Glomerular visceral epithelial cell (primary cell): ENCODE results near the gene CLDN15.
"Not testable (repeated sequence)": the region's sequence is repeated elsewhere in the genome, so short reads cannot be mapped to it uniquely, and the experiment has no call there.

Experiments
- DNase-seq: peaks from one replicate; pipeline ENCODE4 v3.0.0-alpha.2; 2016; ENCODE audit errors: extremely low spot score

The CLDN15 gene

DNA sequence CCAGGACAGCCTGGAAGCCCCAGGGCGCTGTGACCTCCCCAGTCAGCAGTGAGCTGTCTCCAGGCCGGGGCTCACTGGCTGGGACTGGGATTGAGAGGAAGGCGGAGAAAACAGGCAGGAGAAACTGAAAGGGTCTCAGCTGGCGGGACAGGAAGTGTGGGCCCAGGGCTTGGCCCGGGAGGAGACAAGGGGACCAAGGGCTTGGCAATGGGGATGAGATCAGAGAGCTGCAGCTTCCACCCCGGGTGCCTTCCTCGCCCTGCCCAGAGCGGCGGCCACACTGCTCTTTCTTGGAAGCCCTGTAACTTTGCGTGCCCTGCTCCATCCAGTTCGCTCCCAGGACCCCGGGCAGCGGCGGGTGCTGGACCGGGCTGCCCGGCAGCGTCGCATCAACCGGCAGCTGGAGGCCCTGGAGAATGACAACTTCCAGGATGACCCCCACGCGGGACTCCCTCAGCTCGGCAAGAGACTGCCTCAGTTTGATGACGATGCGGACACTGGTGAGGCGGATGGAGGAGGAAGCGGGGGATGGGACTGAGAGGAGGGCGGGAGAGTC lies 15.2 kb downstream of the CLDN15 start:
- no peak for DNase-seq

DNA sequence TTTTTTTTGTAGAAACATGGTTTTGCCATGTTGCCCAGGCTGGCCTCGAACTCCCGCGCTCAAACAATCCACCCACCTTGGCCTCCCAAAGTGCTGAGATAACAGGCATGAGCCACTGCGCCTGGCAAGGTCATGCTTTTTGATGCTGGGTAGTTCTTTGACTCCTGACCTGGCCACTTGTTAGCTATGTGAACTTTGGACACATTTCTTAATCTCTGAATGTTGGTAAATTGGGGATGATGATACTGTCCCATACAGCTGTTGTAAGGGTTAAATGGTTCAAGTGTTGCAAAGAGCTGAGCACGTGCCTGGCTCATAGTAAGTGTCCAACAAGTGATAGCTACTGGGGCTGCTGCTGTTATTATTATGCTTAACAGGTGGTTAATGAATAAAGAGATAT lies 17.3 kb downstream of the CLDN15 start:
- no peak for DNase-seq

DNA sequence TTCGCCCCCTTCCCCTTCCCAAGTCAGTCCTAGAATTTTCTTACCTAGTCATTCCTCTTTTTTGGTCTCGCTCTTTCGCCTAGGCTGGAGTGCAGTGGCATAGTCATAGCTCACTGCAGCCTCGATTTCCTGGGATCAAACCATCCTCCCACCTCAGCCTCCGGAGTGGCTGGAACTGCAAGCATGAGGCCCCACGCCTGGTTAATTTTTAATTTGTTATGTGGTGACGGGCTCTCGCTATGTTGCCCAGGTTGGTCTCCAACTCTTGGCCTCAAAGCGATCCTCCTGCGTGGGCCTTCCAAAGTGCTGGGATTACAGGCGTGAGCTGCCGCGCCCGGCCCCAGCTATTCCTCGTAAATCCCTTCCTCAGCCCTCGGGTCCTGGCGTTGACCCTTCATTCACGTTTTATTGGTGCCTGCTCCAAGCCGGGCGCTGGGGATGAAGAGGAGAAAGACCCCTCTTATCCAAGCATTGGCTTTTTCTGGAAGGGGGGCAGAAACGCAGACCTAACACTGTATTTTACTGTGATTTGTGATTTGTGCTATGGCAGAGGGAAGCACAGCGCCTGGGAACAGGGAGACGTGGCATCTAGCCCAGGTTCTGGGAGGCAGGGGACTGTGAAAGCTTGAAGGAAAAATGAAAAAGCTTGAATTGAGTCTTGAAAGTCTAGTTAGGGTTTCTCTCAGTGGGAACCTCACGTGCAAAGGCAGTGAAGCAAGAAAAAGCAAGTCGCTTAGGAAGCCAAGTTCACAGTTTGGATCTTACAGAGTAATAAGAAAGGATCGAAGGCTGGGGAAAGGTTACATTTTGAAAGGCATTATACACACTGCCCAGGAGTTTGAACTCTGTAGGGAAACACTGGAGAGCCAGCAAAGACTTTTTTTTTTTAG lies 19.1 kb downstream of the CLDN15 start:
- DNase-seq, result no peak

DNA sequence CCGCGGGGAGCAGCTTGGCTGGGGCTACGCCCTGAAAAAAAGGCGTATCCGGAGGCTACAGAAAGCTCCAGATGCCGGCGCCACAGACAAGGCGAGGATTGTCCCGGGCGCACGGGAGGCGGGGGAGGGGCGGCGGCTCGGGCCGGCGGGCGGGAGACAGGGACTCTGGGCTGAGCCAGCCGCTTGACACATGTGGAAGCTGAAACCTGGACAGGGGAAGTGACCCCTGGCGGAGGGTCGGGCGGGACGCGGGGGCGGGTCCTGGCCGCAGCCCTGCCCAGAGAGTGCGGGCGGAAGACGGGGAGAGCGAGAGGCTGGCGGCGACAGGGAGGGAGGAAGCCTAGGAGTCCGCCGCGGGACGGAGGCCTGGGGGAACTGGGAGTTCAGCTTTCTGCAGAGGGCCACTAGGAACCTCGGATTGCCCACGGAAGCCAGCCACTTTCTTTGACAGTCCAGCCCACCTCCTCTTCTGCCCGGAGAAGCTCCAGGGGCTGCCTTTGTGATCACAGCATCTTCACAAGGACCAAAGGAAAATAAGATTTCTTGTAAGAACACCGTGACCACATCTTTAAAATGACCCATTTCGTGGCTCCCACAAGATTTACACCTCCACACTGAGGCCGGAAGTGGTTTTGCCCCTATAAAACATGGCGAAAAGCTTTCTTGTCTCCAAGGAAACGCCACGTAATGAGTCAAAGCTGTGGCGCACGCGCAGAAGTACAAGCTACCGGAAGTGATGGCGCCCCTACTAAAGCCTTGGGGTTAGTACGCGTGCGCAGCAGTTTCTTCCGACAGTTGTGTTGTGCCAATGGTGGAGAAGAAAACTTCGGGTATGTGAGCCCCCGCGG lies 20.0 kb downstream of the CLDN15 start, which contains the start of the genes PLOD3 and ZNHIT1:
Gene PLOD3 (minus strand): TSS at position 194 of the 848 bp plus-strand sequence. CDS start 307 bp downstream, outside the sequence.
Gene ZNHIT1 (plus strand): TSS at position 778 of the 848 bp plus-strand sequence. CDS start 31 bp downstream, at position 809.
- DNase-seq, result peak; percentile 98

DNA sequence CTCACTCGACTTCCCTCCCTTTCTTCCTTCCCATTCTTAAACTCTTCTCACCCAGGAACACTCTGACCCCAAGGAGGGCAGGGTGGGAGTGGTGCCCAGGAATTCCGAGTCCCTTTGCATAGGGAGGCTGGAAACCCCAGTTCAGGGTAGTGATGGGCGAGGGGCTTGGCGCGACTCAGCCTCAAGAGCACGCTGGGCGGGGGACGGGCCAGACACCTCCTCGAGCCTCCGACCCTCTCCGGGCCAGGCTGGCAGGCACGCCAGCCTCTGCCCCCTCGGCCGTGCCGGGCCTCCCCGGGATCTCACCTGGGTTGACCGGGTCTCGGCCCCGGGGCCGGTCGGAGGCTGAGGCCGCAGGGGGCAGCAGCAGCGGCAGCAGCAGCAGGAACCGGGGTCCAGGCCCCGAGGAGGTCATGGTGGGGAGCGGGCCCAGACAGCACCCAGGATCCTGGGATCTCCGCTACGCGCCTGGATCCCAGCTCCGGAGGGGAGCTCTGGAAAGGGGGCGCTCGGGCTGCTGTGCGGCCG lies 20.7 kb downstream of the CLDN15 start:
- no peak for DNase-seq

DNA sequence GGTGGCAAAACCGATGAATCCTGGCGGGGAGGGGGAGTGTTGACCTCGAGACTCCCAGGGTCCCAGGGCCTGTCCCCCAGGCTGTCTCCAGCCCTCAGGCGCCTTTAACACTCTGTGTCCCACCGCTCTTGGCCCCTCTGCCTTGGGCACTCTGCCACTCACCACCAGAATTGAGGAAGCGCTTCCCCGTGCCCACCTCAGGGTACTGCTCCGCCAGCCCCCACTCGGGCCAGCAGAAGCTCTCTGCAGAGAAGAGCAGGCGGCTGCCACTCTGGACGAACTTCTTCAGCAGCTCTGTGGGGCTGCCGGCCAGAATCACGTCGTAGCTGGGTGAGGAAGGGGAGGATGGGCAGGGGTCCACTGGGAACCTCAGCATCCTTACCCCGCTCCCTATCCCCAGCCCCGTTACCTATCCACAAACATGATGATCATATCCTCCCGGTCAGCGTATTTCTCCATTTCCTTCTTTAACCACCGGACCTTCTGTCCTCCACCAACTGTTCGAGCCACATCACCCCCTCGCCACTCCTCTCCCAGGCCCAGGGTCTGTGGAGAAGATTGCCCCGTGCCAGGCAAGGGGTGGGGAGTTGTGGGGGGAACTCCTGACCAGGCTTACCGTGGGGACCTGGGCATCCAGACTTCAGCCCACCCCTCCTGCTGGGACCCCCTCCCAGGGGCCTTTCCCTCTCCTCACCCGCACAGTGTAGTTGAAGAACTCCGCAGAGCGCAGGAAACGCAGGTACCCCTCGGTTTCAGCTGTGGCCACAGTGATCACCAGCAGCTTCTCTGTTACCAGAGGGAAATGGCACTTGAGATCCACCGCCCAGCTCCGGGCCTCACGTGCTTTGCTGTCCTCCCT lies 21.4 kb downstream of the CLDN15 start:
- no peak for DNase-seq

DNA sequence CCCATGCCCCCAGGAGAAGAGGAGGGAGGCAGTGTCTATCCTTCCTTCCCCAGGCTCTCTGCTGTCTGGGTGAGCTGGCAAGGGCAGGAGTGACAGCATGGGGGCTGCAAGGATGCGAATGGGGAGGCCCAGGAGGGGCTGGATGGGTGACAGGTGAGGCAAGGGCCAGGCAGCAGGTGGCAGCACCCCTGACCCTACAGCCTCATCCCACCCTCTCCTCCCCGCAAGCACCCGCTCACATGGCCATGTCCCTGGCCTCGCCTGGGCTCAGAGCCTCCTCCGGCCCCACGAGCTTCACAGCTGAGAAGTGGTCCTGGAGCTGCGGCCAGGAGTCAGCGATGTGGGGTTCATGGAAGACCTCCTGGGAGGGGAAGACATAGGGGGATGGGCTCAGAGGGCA lies 25.6 kb downstream of the CLDN15 start:
- DNase-seq, result no peak

DNA sequence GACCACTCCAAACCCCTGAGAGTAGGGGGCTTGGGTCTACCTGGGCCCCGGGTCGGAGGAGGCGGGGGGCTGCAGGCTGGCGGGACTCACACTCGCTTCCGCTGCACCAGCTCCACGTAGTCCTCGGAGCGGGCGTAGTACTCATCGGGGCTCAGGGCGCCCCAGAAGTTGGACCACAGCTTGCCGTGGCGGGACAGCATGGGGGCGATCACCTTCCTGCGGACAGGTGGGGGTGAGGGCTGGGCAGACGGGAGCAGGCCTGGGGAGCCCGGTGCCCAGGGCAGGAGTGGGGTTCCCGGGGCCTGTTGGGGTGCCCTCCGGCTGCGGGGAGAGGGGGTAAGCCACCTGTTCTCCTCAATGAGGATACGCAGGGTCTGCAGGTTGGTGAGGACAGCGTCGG lies 26.1 kb downstream of the CLDN15 start:
- DNase-seq, result no peak

DNA sequence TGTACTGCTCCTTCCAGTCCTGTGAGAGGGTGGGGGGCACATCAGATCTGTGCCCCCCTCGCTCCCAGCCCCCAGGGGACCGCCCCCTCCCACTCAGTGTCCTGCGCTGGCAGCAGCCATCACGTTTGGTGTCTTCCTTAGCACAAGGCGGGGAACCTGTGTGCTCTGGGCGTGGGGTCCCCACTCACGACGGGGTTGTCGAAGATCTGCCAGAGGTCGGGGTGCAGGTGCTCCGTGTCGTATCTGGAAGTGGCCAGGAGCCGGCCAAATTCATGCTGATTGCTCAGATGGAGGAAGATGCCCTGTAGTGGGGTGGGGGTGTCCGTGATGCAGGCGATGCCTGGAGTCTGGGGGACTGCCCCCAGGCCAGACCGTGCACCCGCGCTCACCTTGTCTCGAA lies 27.5 kb downstream of the CLDN15 start:
- no peak for DNase-seq

DNA sequence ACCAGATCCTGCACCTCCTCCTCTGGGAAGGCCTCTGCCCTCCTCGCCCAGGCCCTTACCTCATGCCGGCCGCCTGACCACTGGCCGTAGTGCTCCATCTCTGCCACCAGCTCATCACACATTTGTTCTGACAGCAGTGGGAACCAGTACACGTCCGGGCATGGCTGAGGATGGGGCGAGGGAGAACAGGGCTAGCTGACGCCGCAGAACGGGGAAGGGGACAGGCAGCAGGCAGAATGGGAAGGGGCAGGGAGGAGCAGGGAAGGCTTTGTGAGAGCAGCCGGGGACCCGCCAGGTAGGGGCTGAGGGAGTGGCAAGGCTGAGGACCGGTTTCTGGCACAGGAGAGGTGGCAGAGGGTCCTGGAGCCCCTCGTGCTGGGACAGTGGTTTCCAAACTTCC lies 28.8 kb downstream of the CLDN15 start:
- no peak for DNase-seq

DNA sequence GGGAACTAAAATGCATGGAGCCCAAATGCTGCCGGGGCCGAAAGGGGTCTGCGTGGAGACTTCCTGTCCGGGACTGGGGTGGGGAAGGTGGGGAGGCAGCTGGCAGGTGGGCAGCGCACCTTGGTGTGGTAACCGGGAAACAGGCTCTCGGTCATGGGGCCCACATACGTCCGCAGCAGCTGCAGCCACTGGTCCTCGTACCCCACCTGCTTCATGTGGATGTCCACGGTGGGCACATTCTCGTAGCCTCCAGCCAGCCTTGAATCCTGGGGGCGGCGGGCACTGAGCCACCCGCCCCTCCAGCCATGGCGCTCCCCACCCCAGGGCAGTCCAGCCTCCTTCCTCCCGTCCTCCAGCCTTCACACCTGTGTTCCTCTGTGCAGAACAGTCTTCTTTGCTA lies 30.1 kb downstream of the CLDN15 start:
- DNase-seq, result no peak

DNA sequence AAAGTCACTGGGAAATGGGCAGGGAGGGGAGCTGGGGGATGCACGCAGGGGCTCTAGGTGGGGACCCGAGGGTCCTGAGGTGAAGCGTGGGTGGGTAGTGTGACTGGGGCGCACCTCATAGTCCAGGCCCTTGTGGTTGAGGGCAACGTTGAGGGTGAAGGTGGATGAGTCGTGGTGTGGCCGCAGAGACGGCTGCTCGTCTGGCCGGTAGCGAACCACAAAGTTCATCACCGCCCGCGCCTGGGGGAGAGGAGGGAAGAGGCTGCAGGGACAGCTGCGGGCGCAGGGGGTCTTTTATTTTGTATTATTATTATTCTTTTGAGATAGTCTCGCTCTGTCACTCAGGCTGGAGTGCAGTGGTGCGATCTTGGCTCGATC lies 30.9 kb downstream of the CLDN15 start:
- no peak for DNase-seq

DNA sequence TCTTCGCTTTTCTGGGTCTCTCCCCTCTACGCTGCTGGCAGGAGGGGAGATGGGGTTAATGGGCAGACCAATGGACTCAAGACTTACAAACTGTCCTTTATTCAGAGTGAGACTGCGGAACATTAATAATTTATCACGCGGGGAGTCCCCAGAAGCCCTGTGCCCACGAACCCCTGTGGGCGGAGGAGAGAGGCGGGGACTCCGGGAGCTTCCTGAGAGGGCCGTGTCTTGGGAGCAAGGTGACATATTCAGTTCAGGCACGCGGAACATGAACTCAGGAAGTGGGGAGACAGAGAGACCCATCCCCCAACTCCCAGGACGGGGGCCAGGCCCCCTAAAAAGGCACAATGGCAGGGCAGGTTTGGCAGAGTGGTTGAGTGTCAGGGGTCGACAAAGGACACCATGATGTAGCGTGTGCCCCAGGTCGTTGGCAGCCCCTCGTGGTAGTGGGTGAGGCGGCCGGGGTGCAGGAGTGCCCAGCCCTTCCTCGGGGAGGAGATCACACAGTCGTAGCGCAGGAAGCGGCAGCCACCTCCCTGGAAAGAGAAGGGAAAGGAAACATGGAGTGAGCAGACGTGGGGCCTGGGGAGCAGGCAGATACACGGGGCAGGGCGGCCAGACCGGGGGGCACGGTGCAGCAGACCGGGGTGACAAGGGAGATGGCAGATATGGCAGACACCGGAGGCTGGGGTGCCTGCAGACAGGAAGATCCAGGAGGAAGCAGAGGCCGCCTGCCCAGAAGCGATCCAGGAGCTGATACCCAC lies 31.5 kb downstream of the CLDN15 start:
- no peak for DNase-seq

DNA sequence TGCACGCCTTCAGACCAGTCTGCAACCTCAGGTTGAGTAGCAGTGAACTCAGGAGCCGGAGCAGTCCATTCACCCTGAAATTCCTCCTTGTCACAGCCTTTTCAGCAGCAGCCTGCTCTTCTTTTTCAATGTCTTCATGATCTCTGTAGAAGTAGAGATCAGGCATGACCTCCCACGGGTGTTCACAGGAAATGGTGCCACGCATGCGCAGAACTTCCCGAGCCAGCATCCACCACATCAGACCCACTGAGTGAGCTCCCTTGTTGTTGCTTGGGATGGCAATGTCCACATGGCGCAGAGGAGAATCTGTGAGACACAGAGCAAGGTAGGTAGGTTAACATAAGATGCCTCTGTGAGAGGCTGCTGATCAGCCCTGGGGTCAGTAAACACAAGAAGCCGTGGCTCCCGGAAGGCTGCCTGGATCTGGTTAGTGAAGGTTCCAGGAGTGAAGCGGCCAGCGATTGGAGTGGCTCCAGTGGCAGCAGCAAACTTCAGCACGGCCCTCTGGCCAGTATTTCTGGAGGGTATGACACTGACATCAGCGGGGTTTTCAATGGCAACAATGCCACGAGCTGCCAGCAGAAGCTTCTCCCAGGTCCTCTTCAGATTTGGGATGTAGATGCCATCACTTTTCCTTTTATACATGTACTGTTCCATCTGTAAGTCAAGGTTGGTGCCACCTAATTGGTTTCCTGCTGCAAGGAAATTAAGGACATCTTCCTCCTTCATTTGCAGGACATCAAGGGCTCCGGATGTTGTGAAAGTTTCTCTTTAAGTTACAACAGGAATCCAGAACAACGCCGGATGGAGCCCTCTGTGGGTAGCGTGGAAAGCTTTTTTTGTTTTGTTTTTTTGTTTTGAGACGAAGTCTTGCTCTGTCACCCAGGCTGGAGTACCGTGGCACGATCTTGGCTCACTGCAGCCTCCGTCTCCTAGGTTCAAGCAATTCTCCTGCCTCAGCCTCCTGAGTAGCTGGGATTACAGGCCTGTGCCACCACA lies 33.6 kb downstream of the CLDN15 start:
- DNase-seq, result not testable (repeated sequence)

DNA sequence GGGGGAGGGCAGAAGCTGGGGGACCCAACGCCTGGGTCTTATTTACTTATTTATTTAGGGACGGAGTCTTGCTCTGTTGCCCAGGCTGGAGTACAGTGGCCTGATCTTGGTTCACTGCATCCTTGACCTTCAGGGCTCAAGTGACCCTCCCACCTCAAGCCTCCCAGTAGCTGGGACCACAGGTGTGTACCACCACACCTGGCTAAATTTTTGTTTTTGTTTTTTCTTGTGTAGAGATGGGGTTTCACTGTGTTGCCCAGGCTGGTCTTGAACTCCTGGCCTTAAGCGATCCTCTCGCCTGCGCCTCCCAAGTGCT lies 35.0 kb downstream of the CLDN15 start:
- DNase-seq, result no peak

DNA sequence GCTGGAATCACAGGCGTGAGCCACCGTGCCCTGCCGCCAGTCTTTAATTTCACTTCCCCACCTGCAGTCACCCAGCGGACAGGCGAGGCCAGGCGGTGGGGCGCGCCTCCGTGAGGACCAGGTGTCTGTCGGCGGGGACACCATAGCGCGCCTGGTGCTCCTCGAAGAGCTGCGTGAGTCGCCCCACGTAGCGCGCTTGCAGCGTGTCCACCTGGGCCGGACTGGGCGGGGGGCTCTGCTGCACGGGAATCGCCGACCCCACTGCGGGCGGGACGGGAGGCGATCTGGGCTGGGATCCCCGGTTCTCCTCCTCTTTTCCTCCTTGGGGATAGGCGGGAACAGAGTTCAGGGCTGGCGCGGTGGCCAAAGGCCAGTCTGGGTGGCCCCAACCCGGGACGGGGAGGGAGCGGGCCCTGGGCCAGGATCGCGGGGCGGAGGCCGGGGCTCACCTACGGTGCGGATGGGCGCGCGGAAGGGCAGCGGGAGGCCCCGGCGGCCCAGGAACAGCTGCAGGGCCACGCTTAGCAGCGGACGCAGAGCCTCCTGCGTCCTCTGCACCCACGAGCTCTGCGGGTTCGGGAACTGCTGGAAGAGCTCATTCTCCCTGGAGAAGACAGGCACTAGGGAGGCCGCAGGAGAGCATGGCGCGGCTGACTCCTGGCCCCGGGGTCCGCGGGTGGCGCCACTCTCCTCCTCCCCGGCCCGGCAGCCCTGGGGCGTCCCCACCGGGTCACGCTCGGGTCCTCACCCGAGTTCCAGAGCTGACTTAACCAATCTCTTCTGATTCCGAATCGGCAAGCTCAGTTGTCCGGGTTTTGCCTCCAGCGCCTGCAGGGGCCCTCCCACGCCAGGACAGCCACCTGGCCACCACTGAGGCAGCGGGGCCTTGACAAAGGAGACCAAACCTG lies 35.7 kb downstream of the CLDN15 start:
- no peak for DNase-seq

DNA sequence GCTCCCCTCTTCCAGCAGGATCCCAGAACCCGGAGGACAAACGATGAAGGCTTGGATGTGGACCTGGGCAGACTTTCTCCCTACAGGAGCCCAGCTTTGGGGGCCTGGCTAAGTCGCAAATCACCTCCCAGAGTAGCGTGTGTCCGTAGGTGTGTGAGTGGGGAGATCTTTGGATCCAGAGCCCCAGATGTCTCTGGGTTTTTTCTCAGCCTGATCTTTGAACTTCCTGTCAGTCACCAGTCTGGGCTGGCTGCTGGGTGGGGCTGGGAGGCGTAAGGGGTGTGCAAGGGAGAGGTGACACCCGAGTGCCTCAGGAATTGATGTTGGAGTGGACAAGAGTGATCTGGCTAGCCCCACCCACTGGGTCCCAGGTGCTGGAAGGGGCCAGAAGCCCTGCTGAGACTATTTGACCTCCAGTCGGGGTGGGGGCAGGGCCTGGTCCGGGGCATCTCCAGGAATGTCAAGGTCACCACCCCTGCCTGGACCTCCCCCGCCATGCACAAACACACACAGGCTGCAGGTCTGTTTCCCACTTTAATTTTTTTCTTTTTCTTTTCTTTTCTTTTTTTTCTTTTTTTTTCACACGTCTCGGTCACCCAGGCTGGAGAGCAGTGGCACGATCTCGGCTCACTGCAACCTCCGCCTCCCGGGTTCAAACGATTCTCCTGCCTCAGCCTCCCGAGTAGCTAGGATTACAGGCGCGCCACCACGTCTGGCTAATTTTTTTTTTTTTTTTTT lies 36.6 kb downstream of the CLDN15 start, which contains the start of gene MOGAT3:
Gene MOGAT3 (minus strand): TSS at position 175 of the 738 bp plus-strand sequence. CDS start 182 bp downstream, outside the sequence.
- DNase-seq, result no peak
